ENCODE data around the gene CST1.

DNA sequence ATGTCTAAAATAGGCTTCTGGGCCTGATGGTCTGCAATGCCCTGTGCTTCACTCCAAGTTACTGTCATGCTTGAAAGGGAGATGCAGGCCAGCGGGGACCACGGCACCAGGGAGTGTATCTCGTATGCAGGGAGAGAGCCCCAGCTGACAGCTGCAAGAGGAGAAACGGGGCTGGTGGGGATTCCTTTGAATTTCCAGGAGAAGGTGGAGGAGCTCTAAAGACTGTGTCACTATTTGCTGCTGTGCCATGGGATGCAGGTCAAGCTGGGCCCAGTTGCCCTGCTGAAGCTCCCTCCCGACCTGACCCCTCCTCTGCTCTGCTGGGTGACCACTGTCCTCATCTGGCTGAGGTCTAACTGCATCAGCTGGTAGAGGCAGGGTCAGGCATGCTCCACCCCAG lies 989 bp downstream of the CST1 start:
- no peak for TF ChIP-seq CTCF (IDR thresholded peaks at IDR 0.05)
- TF ChIP-seq RCOR1 (IDR thresholded peaks at IDR 0.05; ENCODE audit: low read length), result no peak
- no peak for TF ChIP-seq NRF1 (IDR thresholded peaks at IDR 0.05; ENCODE audit: low read depth, low read length)
- TF ChIP-seq MAX (IDR thresholded peaks at IDR 0.05; ENCODE audit: low read depth), result no peak
- no peak for TF ChIP-seq EP300 (IDR thresholded peaks at IDR 0.05; ENCODE audit: borderline replicate concordance in 1 of 2, low read depth in 1 of 2, low read length in 1 of 2)
- no peak for TF ChIP-seq POLR2AphosphoS5 (IDR thresholded peaks at IDR 0.05; ENCODE audit: low read depth, low read length)
- TF ChIP-seq SIN3A (IDR thresholded peaks at IDR 0.05; ENCODE audit: borderline replicate concordance, low read depth, low read length), result no peak
- no peak for TF ChIP-seq FOXM1 (IDR thresholded peaks at IDR 0.05; ENCODE audit: low read depth)
- TF ChIP-seq USF2 (IDR thresholded peaks at IDR 0.05; ENCODE audit: borderline replicate concordance, low read depth, low read length), result no peak
- no peak for TF ChIP-seq MXI1 (IDR thresholded peaks at IDR 0.05; ENCODE audit: low read depth, low read length)

Measured in SK-N-SH (cell line).